Measurements from ENCODE around the gene USP46. TPM values are rescaled to one million over a fixed set of nuclear protein-coding genes. Genes with fewer than 3 reads are reported as not detected.

The USP46 gene
- total and polyA plus RNA-seq, 7 experiments from 2014 or later, result 0.89 to 11.7 (median 3.2) TPM

DNA sequence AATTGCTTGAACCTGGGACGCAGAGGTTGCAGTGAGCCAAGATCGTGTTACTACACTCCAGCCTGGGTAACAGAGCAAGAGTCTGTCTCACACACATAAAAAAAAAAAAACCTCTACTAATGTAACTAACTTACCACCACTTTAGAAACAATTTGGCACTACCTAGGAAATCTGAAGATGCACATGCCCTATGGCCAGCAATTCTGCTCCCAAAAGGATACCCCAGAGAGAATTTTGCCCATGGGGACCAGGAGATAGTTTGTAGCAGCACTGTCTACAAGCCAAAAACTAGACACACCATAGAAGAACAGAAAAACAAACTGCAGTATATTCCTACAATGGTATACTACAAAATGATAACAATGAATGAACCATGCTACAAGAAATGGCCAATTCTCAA, 37.5 kb downstream of the USP46 start:
- no peak overlapping the region for H3K4me3 Mint-ChIP-seq
- peaks cover 0 to 18% (median 10%) of the 10 kb centered on the region in 7 donors for H3K4me1 Mint-ChIP-seq
- no peak overlapping the region for H3K4me3 ChIP-seq (ENCODE audit: low read length)
- H3K4me1 ChIP-seq (ENCODE audit: control insufficient read depth in 2 of 2, insufficient read depth in 2 of 2, low read length in 2 of 2), result peaks cover 0 to 16% of the 10 kb centered on the region in 2 donors
- intact Hi-C loops (cut with micrococcal nuclease), result no loop called here
- POLR2A ChIA-PET, result no interaction called here
- H3K27ac ChIP-seq (ENCODE audit: low read depth, low read length), result no peak overlapping the region
- H3K36me3 ChIP-seq (ENCODE audit: control insufficient read depth in 2 of 3, insufficient read depth in 3 of 3, low read length in 3 of 3), result no peaks in the 10 kb centered on the region
- H3K27me3 ChIP-seq (ENCODE audit: control insufficient read depth in 2 of 2, insufficient read depth in 2 of 2, low read length in 2 of 2), result no peaks in the 10 kb centered on the region
- no peak for ATAC-seq
- no peaks in the 10 kb centered on the region for H3K9me3 Mint-ChIP-seq
- no peaks in the 10 kb centered on the region for H3K9me3 ChIP-seq (ENCODE audit: control insufficient read depth in 2 of 3, low read length in 3 of 3)
- peaks cover 4 to 19% (median 10%) of the 10 kb centered on the region in 5 donors for H3K36me3 Mint-ChIP-seq
- DNase-seq, result no peak
- no peaks in the 10 kb centered on the region for H3K27me3 Mint-ChIP-seq
- CTCF ChIA-PET, result no interaction called here
- H3K27ac Mint-ChIP-seq, result no peak overlapping the region

DNA sequence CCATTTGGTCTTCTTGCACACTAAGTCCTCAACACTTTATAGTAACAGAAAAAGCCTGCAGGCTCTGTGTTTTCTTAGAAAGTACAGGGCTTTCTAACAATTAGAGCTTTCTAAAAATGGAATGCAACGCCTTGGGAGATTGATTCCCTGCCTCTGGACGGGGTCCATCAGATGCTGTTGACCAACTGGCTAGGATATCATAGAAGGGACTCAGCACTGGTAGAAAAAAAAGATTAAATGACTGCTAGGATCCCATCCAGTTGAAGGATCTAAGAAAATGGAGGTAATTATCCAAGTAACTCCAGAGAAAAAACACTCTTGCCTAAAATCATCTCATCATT, 39.5 kb downstream of the USP46 start:
- H3K9me3 Mint-ChIP-seq, result no peaks in the 10 kb centered on the region
- peaks cover 2 to 30% (median 10%) of the 10 kb centered on the region in 7 donors for H3K4me1 Mint-ChIP-seq
- no peaks in the 10 kb centered on the region for H3K27me3 Mint-ChIP-seq
- Histone ChIP-seq H3K9me3 (ENCODE audit: control insufficient read depth in 2 of 3, low read length in 3 of 3) (no peaks in the 10 kb centered on the region), H3K27ac (ENCODE audit: low read depth, low read length) (no peak overlapping the region), H3K36me3 (ENCODE audit: control insufficient read depth in 2 of 3, insufficient read depth in 3 of 3, low read length in 3 of 3) (no peaks in the 10 kb centered on the region), H3K4me1 (ENCODE audit: control insufficient read depth in 2 of 2, insufficient read depth in 2 of 2, low read length in 2 of 2) (peaks cover 0 to 16% of the 10 kb centered on the region in 2 donors), H3K27me3 (ENCODE audit: control insufficient read depth in 2 of 2, insufficient read depth in 2 of 2, low read length in 2 of 2) (no peaks in the 10 kb centered on the region), H3K4me3 (ENCODE audit: low read length) (no peak overlapping the region)
- no peak for ATAC-seq
- CTCF ChIA-PET, result no interaction called here
- POLR2A ChIA-PET, result no interaction called here
- intact Hi-C loops (cut with micrococcal nuclease), result no loop called here
- no peak overlapping the region for H3K4me3 Mint-ChIP-seq
- no peak for DNase-seq
- peaks cover 4 to 18% (median 7%) of the 10 kb centered on the region in 5 donors for H3K36me3 Mint-ChIP-seq
- H3K27ac Mint-ChIP-seq, result no peak overlapping the region

DNA sequence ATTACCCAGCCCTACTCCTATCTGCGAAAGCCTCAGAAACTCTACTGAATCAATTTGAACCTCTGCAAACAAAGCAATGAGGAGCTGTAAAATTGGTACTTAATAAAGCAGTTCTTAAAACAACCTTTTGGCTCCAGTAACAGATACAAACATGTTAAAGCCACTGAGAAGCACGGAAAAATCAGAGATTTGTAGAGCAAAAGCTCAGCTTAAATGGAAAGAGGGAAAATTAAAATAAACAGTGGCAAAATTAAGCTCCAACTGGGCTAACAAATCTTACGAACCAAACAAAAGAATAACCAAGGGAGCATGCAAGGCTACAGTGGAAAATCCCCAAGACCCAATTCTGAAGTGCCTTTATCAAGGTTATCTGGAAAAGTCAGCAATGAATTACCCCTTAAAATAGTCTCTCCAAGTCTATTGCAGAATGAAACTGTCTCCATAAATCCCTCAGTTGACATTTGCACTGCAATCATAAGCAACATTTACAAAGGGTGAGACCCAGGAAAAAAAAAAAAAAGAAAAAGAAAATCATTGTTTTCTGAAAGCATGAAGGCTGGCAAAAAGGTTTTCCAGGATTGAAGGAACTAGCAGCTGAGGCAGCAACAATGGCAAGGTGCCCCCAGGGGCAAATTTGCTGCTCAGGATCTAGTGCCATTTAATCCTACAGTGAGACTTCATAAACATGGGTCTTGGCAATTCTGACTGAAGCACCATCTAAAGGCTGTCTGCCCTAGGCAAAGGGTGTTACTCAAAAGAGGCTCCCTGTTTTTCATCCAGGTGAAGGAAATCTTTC, 40.1 kb downstream of the USP46 start:
- no peak overlapping the region for H3K4me3 Mint-ChIP-seq
- ATAC-seq (no peak), DNase-seq (no peak)
- H3K27me3 ChIP-seq (ENCODE audit: control insufficient read depth in 2 of 2, insufficient read depth in 2 of 2, low read length in 2 of 2), result no peaks in the 10 kb centered on the region
- H3K27ac Mint-ChIP-seq, result no peak overlapping the region
- H3K4me1 Mint-ChIP-seq, result peaks cover 2 to 30% (median 10%) of the 10 kb centered on the region in 7 donors
- no peaks in the 10 kb centered on the region for H3K36me3 ChIP-seq (ENCODE audit: control insufficient read depth in 2 of 3, insufficient read depth in 3 of 3, low read length in 3 of 3)
- H3K36me3 Mint-ChIP-seq, result peaks cover 4 to 18% (median 7%) of the 10 kb centered on the region in 5 donors
- H3K27ac ChIP-seq (ENCODE audit: low read depth, low read length), result no peak overlapping the region
- H3K4me1 ChIP-seq (ENCODE audit: control insufficient read depth in 2 of 2, insufficient read depth in 2 of 2, low read length in 2 of 2), result peaks cover 0 to 16% of the 10 kb centered on the region in 2 donors
- no peaks in the 10 kb centered on the region for H3K27me3 Mint-ChIP-seq
- POLR2A ChIA-PET, result no interaction called here
- no peaks in the 10 kb centered on the region for H3K9me3 ChIP-seq (ENCODE audit: control insufficient read depth in 2 of 3, low read length in 3 of 3)
- H3K9me3 Mint-ChIP-seq, result no peaks in the 10 kb centered on the region
- CTCF ChIA-PET, result no interaction called here
- H3K4me3 ChIP-seq (ENCODE audit: low read length), result no peak overlapping the region
- intact Hi-C loops (cut with micrococcal nuclease), result no loop called here

DNA sequence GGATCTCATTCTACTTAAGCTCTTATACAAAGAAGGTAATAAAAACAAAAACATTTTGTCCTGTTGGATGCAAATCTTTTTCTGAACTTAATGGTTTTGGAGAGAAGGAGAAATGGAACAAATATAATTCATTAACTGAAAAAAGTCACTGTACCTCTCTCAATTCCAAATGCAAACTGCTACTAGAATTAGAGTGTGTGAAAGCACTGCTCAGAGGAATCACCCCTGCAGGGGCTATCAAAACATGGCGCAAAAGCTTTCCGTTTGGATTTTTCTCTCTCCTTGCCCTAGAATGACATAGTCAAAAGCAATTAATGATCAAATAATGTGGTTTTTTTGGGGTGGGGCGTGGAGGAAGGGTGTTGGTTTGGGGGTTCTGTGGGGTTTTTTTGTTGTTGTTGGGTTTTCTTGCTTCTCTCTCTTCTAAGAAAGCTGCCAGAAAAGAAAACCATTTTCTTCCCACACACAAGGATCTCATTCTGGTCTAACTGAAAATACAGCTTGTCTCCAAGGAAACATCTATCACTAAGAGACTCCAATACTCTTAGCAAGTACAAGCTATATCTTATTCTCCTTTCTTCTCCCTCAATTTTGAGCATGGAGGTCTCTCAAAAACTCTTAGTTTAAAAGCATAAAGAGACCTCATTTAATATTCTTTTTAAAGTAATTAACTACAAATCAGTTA, 41.6 kb downstream of the USP46 start:
- no peak overlapping the region for H3K4me3 ChIP-seq (ENCODE audit: low read length)
- ATAC-seq, result no peak
- H3K9me3 ChIP-seq (ENCODE audit: control insufficient read depth in 2 of 3, low read length in 3 of 3), result no peaks in the 10 kb centered on the region
- POLR2A ChIA-PET, result no interaction called here
- no peaks in the 10 kb centered on the region for H3K27me3 ChIP-seq (ENCODE audit: control insufficient read depth in 2 of 2, insufficient read depth in 2 of 2, low read length in 2 of 2)
- DNase-seq, result no peak
- Mint-ChIP-seq H3K4me3 (peak overlapping the region in 2 of 10 donors; percentile 13 to 57), H3K27me3 (peaks cover 0 to 3% (median 0%) of the 10 kb centered on the region in 5 donors), H3K27ac (peak overlapping the region in 1 of 9 donors; percentile 46), H3K4me1 (peaks cover 2 to 30% (median 10%) of the 10 kb centered on the region in 7 donors), H3K9me3 (peaks cover 0 to 2% (median 0%) of the 10 kb centered on the region in 11 donors), H3K36me3 (peaks cover 3 to 16% (median 5%) of the 10 kb centered on the region in 5 donors)
- no peak overlapping the region for H3K27ac ChIP-seq (ENCODE audit: low read depth, low read length)
- intact Hi-C loops (cut with micrococcal nuclease), result no loop called here
- no peaks in the 10 kb centered on the region for H3K36me3 ChIP-seq (ENCODE audit: control insufficient read depth in 2 of 3, insufficient read depth in 3 of 3, low read length in 3 of 3)
- CTCF ChIA-PET, result no interaction called here
- H3K4me1 ChIP-seq (ENCODE audit: control insufficient read depth in 2 of 2, insufficient read depth in 2 of 2, low read length in 2 of 2), result peaks cover 0 to 16% of the 10 kb centered on the region in 2 donors

DNA sequence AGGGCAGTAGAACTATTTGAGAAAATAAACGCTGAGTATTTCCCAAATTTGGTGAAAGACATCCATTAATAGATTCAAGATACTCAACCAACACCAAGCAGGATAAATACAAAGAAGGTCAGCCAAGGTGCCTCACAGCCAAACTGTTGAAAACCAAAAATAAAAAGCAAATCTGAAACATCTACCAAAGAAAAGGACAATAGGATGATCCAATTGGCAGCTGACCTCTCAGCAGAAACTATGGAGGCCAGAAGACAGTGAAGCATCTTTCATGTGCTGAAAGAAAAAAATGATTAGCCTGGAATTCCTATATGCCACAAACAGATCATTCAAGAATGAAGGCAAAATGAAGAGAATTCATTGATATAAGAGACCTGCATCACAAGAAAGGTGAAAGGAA, 44.9 kb downstream of the USP46 start:
- no peak for ATAC-seq
- Histone ChIP-seq H3K4me3 (ENCODE audit: low read length) (no peak overlapping the region), H3K9me3 (ENCODE audit: control insufficient read depth in 2 of 3, low read length in 3 of 3) (no peaks in the 10 kb centered on the region), H3K27ac (ENCODE audit: low read depth, low read length) (no peak overlapping the region), H3K27me3 (ENCODE audit: control insufficient read depth in 2 of 2, insufficient read depth in 2 of 2, low read length in 2 of 2) (no peaks in the 10 kb centered on the region), H3K36me3 (ENCODE audit: control insufficient read depth in 2 of 3, insufficient read depth in 3 of 3, low read length in 3 of 3) (peaks cover 0 to 3% (median 0%) of the 10 kb centered on the region in 3 experiments), H3K4me1 (ENCODE audit: control insufficient read depth in 2 of 2, insufficient read depth in 2 of 2, low read length in 2 of 2) (peaks cover 0 to 12% of the 10 kb centered on the region in 2 donors)
- ChIA-PET CTCF (no interaction called here), POLR2A (no interaction called here)
- Mint-ChIP-seq H3K27me3 (peaks cover 0 to 6% (median 0%) of the 10 kb centered on the region in 5 donors), H3K4me1 (peaks cover 2 to 25% (median 9%) of the 10 kb centered on the region in 7 donors), H3K9me3 (peaks cover 0 to 5% (median 2%) of the 10 kb centered on the region in 11 donors), H3K36me3 (peaks cover 5 to 24% (median 17%) of the 10 kb centered on the region in 5 donors), H3K27ac (no peak overlapping the region), H3K4me3 (no peak overlapping the region)
- DNase-seq, result no peak
- intact Hi-C loops (cut with micrococcal nuclease), result no loop called here

DNA sequence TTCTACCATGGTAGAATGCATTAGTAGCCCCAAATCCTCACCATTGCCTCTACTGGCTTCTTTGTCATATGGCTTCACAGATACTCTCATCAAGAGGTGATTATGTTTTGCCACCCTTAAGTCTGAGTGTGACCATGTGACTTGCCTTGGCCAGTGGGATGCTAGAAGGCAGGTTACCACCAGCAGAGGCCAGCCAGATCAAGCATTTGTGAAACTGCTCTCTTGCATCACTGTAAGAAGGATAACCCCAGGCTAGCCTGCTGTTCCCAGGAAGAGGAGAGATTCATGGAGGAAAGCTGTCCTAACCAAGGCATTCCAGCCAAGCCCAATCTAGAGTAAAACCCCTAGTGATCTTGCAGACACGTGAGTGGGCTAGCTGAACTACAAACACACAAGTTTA, 46.8 kb downstream of the USP46 start:
- no peak for ATAC-seq
- peaks cover 5 to 41% (median 22%) of the 10 kb centered on the region in 5 donors for H3K36me3 Mint-ChIP-seq

More for the DNA sequence above, 46.8 kb downstream of the USP46 start:
- intact Hi-C loops (cut with micrococcal nuclease), result no loop called here
- Mint-ChIP-seq H3K9me3 (peaks cover 0 to 6% (median 2%) of the 10 kb centered on the region in 11 donors), H3K4me3 (no peak overlapping the region), H3K27me3 (peaks cover 0 to 6% (median 0%) of the 10 kb centered on the region in 5 donors), H3K27ac (no peak overlapping the region), H3K4me1 (peaks cover under 1 to 15% (median 2%) of the 10 kb centered on the region in 7 donors)
- Histone ChIP-seq H3K4me3 (ENCODE audit: low read length) (no peak overlapping the region), H3K27me3 (ENCODE audit: control insufficient read depth in 2 of 2, insufficient read depth in 2 of 2, low read length in 2 of 2) (no peaks in the 10 kb centered on the region), H3K4me1 (ENCODE audit: control insufficient read depth in 2 of 2, insufficient read depth in 2 of 2, low read length in 2 of 2) (peaks cover 0 to under 1% of the 10 kb centered on the region in 2 donors), H3K9me3 (ENCODE audit: control insufficient read depth in 2 of 3, low read length in 3 of 3) (no peaks in the 10 kb centered on the region), H3K27ac (ENCODE audit: low read depth, low read length) (no peak overlapping the region), H3K36me3 (ENCODE audit: control insufficient read depth in 2 of 3, insufficient read depth in 3 of 3, low read length in 3 of 3) (peaks cover 0 to 3% (median 0%) of the 10 kb centered on the region in 3 experiments)
- ChIA-PET POLR2A (no interaction called here), CTCF (no interaction called here)
- DNase-seq, result no peak

Data from naive thymus-derived CD4-positive, alpha-beta T cell (primary cell).